Measurements from ENCODE around the gene SEC31B.

- TF ChIP-seq CTCF (conservative IDR thresholded peaks at IDR 0.05 in 1 of 2, IDR thresholded peaks at IDR 0.05 in 1 of 2; ENCODE audit: extremely low read depth in 1 of 2, insufficient read depth in 1 of 2, low read depth in 1 of 2, low read length in 2 of 2), result no peak
- no peak for TF ChIP-seq EZH2 (IDR thresholded peaks at IDR 0.05; ENCODE audit: borderline replicate concordance, low read length)
Observed at GRCh38 chr10:100507357-100507732, 12.3 kb downstream of the SEC31B start.

All from mammary epithelial cell (primary cell).